Measurements from ENCODE around the gene DNAH6. TPM values are rescaled to one million over a fixed set of nuclear protein-coding genes. Genes with fewer than 3 reads are reported as not detected.

DNAH6 gene
- total and polyA plus RNA-seq, 9 of the 15 experiments (the other 6 are each of a cell fraction or from before 2014, with no cell fraction given) = 0.01 to 0.04 (median 0.01) TPM; not detected in 5

- no peaks in the 10 kb centered on the region for H3K9me1 ChIP-seq (ENCODE audit: control insufficient read depth, insufficient read depth, low read length)
- DNase-seq (ENCODE audit: extremely low read depth in 1 of 4, low spot score in 3 of 4) (no peak), FAIRE-seq (no peak), ATAC-seq (no peak)
- H3K9me3 ChIP-seq (replicated peaks; ENCODE audit: control insufficient read depth, insufficient read depth, low read depth, low read length) = no peaks in the 10 kb centered on the region
- in situ Hi-C loops (cut with MboI) = no loop called here
- H3K4me1 ChIP-seq (replicated peaks in 1 of 2; ENCODE audit: control insufficient read depth in 2 of 2, insufficient read depth in 2 of 2, low read length in 2 of 2) = no peaks in the 10 kb centered on the region
- ChIA-PET POLR2A (no interaction called here), CTCF (ENCODE audit: low intra/inter-chr PET ratio) (no interaction called here)
- no peak overlapping the region for H3K27ac ChIP-seq (ENCODE audit: extremely low read depth, low read depth, low read length)
- H3K27me3 ChIP-seq (ENCODE audit: control insufficient read depth in 2 of 2, insufficient read depth in 2 of 2, low read length in 2 of 2) = no peaks in the 10 kb centered on the region
- no peak overlapping the region for H3K4me3 ChIP-seq
- H3K36me3 ChIP-seq (ENCODE audit: control insufficient read depth, insufficient read depth, low read length) = no peaks in the 10 kb centered on the region
- no peaks in the 10 kb centered on the region for H4K20me1 ChIP-seq (replicated peaks; ENCODE audit: control insufficient read depth, insufficient read depth, low read length)
- WGBS (ENCODE audit: insufficient coverage, low coverage, missing lambda C conversion rate) = 4% methylated on average over 4 of the region's 4 CpGs
- H3K9ac ChIP-seq (ENCODE audit: insufficient read depth in 1 of 2, low read depth in 2 of 2, low read length in 2 of 2) = no peak overlapping the region
- no peaks in the 10 kb centered on the region for H3K79me2 ChIP-seq (ENCODE audit: control insufficient read depth, insufficient read depth, low read length)
- BruUV-seq (replicated peaks) = no TSS peak
- H2AFZ ChIP-seq (ENCODE audit: low read depth, low read length) = no peak overlapping the region
- intact Hi-C loops (cut with micrococcal nuclease) = no loop called here
- no peak overlapping the region for H3K4me2 ChIP-seq (ENCODE audit: insufficient read depth, low read length)
- TF ChIP-seq CAMTA2 (CRISPR knock-in tag; conservative IDR thresholded peaks at IDR 0.05) (no peak), ILF3 (IDR thresholded peaks at IDR 0.05; ENCODE audit: borderline replicate concordance) (no peak), ZNF695 (CRISPR knock-in tag; IDR thresholded peaks at IDR 0.05) (no peak), MEIS2 (IDR thresholded peaks at IDR 0.05; ENCODE audit: partially characterized antibody) (no peak), ZNF174 (CRISPR knock-in tag; IDR thresholded peaks at IDR 0.05) (no peak), NFIC (IDR thresholded peaks at IDR 0.05) (no peak), RNF219 (CRISPR knock-in tag; IDR thresholded peaks at IDR 0.05) (no peak), ZMIZ1 (IDR thresholded peaks at IDR 0.05; ENCODE audit: low read depth in 2 of 2, low read length in 2 of 2) (no peak), ATF1 (CRISPR knock-in tag; IDR thresholded peaks at IDR 0.05) (no peak), ATF1 (tag; IDR thresholded peaks at IDR 0.05) (no peak), DNMT1 (IDR thresholded peaks at IDR 0.05) (no peak), THRAP3 (IDR thresholded peaks at IDR 0.05; ENCODE audit: borderline replicate concordance) (no peak), BRD4 (IDR thresholded peaks at IDR 0.05) (no peak), NFE2 (IDR thresholded peaks at IDR 0.05; ENCODE audit: low read depth) (no peak), ZEB2 (IDR thresholded peaks at IDR 0.05) (no peak), MTF1 (CRISPR knock-in tag; IDR thresholded peaks at IDR 0.05; ENCODE audit: borderline replicate concordance) (no peak), KDM1A (IDR thresholded peaks at IDR 0.05) (no peak), ZNF408 (CRISPR knock-in tag; IDR thresholded peaks at IDR 0.05; ENCODE audit: low read depth) (no peak), LEF1 (IDR thresholded peaks at IDR 0.05) (no peak), LCOR (CRISPR knock-in tag; IDR thresholded peaks at IDR 0.05) (no peak)
Observed at GRCh38 chr2:84768840-84769239, 252.5 kb downstream of the DNAH6 start.
